PC-9 (cell line): Measurements from ENCODE around the gene THADA.

ENCODE experiments used
- EZH2 ChIP-seq: fragments of 200-600 bp; sonication (generic); IDR thresholded peaks from 2 replicates; pipeline ENCODE4 v1.8.0; 2017; ENCODE audit warnings: antibody characterized with exemption, low read depth
- TF ChIP-seq, protein P1 (sequence below): fragments of 200-600 bp; sonication (generic); conservative IDR thresholded peaks from 2 replicates; pipeline ENCODE4 v1.6.1; 2017; ENCODE audit warnings: mixed run types, antibody characterized with exemption, mild to moderate bottlenecking, moderate library complexity

DNA sequence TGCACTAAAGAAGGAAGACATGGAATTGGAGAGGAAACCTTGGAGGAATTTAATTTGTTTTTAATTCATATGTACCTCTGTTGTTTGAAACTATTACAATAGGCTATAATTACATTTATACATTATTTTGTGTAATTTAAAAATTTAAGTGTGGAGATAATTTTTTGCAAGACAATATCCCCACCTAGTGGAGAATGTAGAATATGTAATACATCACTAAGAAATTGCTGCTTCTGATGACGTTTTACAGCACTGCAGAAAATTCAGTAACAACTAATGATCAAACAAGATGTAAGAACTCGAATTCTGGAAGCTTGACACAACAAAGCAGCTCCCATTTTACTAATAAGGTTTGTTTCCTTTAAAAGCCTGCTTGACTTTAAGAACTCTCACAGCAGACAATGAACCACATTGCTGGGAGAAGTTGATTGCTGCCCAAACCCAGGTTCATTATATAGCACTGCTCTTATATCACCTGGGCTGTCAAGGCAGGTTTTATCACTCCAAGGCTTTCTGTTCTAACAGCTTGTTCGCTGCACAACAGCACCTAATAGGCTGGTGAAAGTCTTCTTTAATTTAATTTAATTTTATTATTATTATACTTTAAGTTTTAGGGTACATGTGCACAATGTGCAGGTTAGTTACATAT lies 53.4 kb downstream of the THADA start:
- no peak for TF ChIP-seq EZH2
- TF ChIP-seq, protein P1, sequence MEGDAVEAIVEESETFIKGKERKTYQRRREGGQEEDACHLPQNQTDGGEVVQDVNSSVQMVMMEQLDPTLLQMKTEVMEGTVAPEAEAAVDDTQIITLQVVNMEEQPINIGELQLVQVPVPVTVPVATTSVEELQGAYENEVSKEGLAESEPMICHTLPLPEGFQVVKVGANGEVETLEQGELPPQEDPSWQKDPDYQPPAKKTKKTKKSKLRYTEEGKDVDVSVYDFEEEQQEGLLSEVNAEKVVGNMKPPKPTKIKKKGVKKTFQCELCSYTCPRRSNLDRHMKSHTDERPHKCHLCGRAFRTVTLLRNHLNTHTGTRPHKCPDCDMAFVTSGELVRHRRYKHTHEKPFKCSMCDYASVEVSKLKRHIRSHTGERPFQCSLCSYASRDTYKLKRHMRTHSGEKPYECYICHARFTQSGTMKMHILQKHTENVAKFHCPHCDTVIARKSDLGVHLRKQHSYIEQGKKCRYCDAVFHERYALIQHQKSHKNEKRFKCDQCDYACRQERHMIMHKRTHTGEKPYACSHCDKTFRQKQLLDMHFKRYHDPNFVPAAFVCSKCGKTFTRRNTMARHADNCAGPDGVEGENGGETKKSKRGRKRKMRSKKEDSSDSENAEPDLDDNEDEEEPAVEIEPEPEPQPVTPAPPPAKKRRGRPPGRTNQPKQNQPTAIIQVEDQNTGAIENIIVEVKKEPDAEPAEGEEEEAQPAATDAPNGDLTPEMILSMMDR, result peak; percentile 91
